GM18526 (cell line): ENCODE data around the gene TMC4.

Experiments
- POLR2A ChIP-seq: IDR thresholded peaks from 3 replicates; pipeline ENCODE4 v1.6.1; 2011; ENCODE audit not compliant: insufficient read length; ENCODE audit errors: extremely low read depth

Gene TMC4

GRCh38 chr19:54127688-54128440 is 45.1 kb downstream of the TMC4 start:
- no peak for TF ChIP-seq POLR2A

GRCh38 chr19:54125713-54126112 is 47.2 kb downstream of the TMC4 start:
- TF ChIP-seq POLR2A: no peak

GRCh38 chr19:54124393-54124792 is 48.6 kb downstream of the TMC4 start:
- no peak for TF ChIP-seq POLR2A

DNA sequence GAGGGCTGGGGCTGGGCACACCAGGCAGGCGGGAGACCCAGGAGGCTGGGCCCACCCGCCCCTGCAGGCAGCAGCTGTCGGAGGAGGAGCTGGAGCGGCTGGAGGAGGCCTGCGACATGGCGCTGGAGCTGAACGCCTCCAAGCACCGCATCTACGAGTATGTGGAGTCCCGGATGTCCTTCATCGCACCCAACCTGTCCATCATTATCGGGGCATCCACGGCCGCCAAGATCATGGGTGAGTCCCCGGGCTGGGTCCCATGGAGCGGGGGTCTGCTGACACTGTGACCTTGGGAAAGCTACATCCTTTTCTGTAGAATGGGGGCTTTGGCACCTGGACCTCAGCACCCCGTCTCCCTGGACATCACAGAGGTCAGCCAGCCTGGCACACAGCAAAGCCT is 49.3 kb downstream of the TMC4 start:
- no peak for TF ChIP-seq POLR2A

DNA sequence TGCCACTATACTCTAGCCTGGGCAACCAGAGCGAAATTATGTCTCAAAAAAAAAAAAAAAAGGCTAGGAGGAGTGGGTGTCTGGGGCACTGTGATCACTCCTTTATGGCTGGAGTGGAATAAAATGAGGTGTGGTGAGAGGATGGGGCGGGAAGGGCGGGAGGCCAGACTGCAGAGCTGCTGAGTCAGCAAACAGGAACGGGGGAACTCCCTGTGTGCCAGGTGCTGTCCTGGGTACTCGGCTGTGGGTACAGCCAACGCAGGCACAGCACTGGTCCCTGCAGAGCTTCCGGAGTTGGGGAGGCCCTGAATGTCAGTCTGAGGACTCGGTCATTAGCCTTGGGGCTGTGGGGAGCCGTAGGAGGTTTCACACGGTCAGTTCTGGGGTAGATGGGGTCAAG is 51.7 kb downstream of the TMC4 start:
- no peak for TF ChIP-seq POLR2A

- peak; percentile 74 for TF ChIP-seq POLR2A
Observed at GRCh38 chr19:54115109-54116063, 57.6 kb downstream of the TMC4 start, which contains the start of the genes PRPF31 and TFPT. TSS of gene PRPF31 (plus strand) at chr19:54115754. CDS start at chr19:54118279, 2,525 bp downstream. TSS of gene TFPT (minus strand) at chr19:54115657. CDS start at chr19:54115269, 388 bp downstream.

- TF ChIP-seq POLR2A: peak; percentile 32
Observed at GRCh38 chr19:54114340-54115108, 58.4 kb downstream of the TMC4 start.
